Activated CD4-positive, CD25-positive, alpha-beta regulatory T cell treated with anti-CD3 and anti-CD28 coated beads, Interleukin-2, amount 50 U/mL, for 16 hours (primary cell): ENCODE measurements around the gene UBIAD1.
A peak's percentile ranks its signal among the peaks of the same experiment; 100 is the strongest.

Source experiments
- DNase-seq: peaks from one replicate; pipeline ENCODE4 v3.0.0-alpha.2; 2020; ENCODE audit warnings: low read depth, low spot score

UBIAD1 gene

GRCh38 chr1:11311816-11312755 is 39.1 kb downstream of the UBIAD1 start:
- DNase-seq = no peak

GRCh38 chr1:11314959-11315358 is 42.0 kb downstream of the UBIAD1 start:
- no peak for DNase-seq

- no peak for DNase-seq
Observed at GRCh38 chr1:11316701-11317100, 43.7 kb downstream of the UBIAD1 start.

DNA sequence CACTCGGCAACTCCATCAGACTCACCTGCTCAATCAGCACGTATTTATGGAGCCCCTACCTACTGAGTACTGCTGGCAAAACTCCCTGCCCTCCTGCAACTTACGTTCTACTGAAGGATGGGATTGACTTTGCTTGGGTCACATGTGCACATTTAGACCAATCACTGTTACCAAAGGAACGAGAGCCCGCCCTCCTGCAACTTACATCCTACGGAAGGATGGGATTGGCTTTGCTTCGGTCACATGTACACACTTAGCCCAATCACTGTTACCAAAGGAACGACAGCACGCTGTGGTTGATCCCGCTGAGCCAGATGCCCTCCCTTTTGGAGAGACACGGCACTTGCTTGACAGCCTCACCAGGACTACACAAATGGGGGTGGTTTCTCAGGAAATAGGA is 46.0 kb downstream of the UBIAD1 start:
- DNase-seq = no peak

GRCh38 chr1:11320153-11320936 is 47.3 kb downstream of the UBIAD1 start:
- no peak for DNase-seq

- DNase-seq = no peak
Observed at GRCh38 chr1:11321656-11322491, 48.9 kb downstream of the UBIAD1 start.

DNA sequence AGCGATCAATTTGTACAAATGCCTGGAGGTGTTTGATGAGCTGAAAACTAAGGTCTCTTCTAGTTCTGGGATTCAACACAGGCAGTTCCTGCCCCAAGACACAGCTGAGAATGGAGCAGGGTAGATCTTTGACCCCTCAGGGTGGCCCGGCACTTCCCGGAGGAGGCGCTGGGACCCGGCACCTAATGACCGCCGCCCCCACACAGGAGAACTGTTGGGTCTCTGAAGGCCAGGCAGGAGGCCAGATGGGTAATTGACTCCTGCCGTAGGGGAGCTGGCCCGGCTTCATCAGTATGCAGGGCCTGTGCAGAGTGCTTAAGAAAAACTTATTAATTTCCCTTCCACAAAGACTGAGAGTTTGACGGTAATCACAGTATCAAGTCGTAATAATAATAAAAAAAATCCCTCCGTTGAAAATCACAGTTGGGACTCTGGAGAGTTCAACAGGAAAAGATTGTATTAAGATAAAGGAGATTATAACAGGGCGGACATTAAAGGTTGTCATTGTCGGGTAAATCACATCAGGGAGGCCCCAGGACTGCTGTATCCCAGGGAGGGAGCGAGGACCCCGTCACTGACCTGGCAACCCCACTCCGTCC is 51.7 kb downstream of the UBIAD1 start:
- DNase-seq = no peak

GRCh38 chr1:11326070-11326469 is 53.1 kb downstream of the UBIAD1 start:
- no peak for DNase-seq

GRCh38 chr1:11328444-11328843 is 55.4 kb downstream of the UBIAD1 start:
- DNase-seq = no peak

- no peak for DNase-seq
Observed at GRCh38 chr1:11330411-11330810, 57.4 kb downstream of the UBIAD1 start.

- DNase-seq = no peak
Observed at GRCh38 chr1:11331036-11331944, 58.3 kb downstream of the UBIAD1 start.

GRCh38 chr1:11331945-11332546 is 59.0 kb downstream of the UBIAD1 start:
- DNase-seq = no peak

GRCh38 chr1:11333631-11334030 is 60.6 kb downstream of the UBIAD1 start:
- no peak for DNase-seq

DNA sequence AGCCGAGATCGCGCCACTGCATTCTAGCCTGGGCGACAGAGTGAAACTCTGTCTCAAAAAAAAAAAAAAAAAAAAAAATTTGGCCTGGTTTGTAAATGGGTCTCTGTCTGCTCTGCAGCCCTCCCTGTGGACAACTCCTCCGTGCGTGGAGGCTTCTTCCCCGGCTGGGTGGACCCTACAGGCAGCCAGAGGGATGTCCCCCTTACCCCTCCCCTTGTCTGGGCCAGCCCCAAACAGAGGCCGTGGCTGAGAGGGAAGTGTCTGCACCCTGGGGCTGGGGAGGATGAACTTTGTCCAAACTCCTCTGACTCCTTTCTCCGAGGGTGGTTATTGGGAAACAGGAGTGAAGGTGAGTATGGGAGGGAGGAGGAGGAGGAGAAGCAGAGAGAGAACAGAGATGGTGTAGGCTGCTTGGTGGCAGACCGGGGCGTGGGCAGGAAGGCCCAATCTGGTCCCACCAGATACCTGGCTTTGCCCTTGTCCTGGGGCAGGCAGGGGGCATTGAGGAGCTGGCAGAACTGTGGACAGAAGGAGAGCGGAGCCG is 61.3 kb downstream of the UBIAD1 start:
- DNase-seq = no peak

- DNase-seq = no peak
Observed at GRCh38 chr1:11334821-11335220, 61.8 kb downstream of the UBIAD1 start.

DNA sequence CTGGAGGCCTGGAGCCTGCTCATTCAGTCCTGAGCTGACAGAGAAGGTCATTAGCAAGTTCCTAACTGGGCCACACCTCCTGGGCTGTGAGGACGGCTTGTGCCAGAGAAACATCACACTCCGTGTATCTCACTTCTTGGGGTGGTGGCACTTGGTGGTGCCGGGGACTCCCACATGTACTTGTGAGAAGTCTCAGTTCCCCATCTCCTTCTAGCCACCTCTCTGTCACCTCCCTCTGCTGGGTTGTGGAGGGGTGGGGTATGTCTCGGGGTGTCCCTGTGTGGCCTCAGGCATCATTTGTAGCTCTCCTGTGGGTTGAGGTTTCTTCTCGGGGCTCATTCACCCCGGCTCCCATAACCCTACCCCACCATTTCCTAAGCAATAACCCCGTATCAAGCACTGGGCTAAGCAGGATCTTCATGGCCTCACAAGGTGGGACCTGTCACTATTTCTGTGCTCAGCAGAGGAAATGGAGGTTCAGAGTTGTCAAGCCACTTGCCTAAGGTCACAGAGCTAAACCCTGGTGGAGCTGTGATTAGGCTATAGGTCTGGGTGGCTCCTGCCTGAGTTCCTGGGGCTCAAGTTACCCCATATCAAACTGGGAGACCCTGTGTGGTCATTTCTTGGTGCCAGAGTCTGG is 62.5 kb downstream of the UBIAD1 start:
- DNase-seq = no peak

DNA sequence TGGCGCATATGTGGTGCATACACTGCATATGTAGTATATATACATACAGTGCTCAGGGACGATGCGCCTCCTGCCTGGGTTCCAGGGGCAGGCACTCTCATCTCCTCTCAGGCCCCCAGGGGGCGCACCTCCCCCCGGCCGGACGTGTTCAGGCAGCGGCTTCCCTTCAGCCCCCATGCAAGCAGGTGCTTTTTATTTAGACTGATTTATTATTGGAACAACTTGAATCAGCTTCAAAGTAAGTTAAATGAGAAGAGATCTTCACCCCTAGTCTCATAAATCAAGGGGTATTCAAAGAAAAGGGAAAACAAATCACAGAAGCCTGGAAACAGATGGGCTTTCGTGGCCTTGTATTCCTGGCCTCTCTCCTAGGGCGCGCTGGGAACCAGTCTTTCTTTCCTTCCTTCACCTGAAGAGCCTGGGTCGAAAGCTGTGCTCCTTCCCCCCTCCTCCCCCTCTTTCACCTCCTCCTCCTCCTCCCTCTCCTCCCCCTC is 64.6 kb downstream of the UBIAD1 start:
- DNase-seq = peak; percentile 41
